Measurements from ENCODE around the gene CD84. TPM values are rescaled to one million over a fixed set of nuclear protein-coding genes. Genes with fewer than 3 reads are reported as not detected.

CD84 gene
- total RNA-seq, 1 experiment from 2014 or later: not detected

DNA sequence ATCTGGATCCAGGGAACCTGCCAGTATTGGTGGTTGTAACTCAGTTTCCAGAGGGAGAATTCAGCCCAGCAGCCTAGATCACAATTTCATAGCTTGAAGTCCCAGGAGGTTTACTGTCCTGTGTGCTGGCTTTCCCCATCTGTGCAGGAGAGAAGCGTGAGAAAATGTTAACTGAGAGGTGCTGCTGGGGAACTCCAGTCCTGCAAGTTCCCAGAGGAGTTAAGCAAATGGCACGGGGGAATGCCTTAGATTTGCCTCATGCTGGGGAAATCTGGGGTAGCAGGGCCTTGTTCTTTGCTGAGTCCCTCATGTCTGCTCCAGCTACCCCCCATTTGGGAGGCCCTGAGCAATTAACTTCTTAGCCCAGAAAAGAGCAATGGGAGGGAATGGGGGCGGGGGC, 31.1 kb downstream of the CD84 start:
- intact Hi-C loops (cut with micrococcal nuclease; ENCODE audit: unreplicated experiment): no loop called here
- H3K9me3 Mint-ChIP-seq (ENCODE audit: unreplicated experiment): no peaks in the 10 kb centered on the region
- Histone ChIP-seq H3K4me1 (0 out of 2 replicates have a peak, but pooled peaks cover 3% of the 10 kb centered on the region), H3K27me3 (replicated peaks; ENCODE audit: control insufficient read depth, insufficient read depth, low read length) (no peaks in the 10 kb centered on the region), H3K36me3 (ENCODE audit: control insufficient read depth, insufficient read depth, low read length) (no peaks in the 10 kb centered on the region), H3K4me3 (ENCODE audit: low read depth, low read length) (no peak overlapping the region), H3K9me3 (no peaks in the 10 kb centered on the region)
- no peak overlapping the region for H3K4me3 Mint-ChIP-seq (ENCODE audit: unreplicated experiment)
- no peak for DNase-seq
- H3K27ac Mint-ChIP-seq (ENCODE audit: unreplicated experiment): no peak overlapping the region
- BruUV-seq (replicated peaks): no TSS peak
- H3K27me3 Mint-ChIP-seq (ENCODE audit: insufficient read depth, unreplicated experiment): no peaks in the 10 kb centered on the region
- CTCF ChIA-PET: no interaction called here
- POLR2A ChIA-PET: no interaction called here
- H3K36me3 Mint-ChIP-seq (ENCODE audit: insufficient read depth, unreplicated experiment): no peaks in the 10 kb centered on the region
- TF ChIP-seq CTCF (IDR thresholded peaks at IDR 0.05; ENCODE audit: insufficient read depth in 1 of 2, low read depth in 1 of 2, low read length in 1 of 2, severe bottlenecking in 1 of 2, unreplicated experiment in 1 of 2): no peak
- no peaks in the 10 kb centered on the region for H3K4me1 Mint-ChIP-seq (ENCODE audit: low read depth, unreplicated experiment)

DNA sequence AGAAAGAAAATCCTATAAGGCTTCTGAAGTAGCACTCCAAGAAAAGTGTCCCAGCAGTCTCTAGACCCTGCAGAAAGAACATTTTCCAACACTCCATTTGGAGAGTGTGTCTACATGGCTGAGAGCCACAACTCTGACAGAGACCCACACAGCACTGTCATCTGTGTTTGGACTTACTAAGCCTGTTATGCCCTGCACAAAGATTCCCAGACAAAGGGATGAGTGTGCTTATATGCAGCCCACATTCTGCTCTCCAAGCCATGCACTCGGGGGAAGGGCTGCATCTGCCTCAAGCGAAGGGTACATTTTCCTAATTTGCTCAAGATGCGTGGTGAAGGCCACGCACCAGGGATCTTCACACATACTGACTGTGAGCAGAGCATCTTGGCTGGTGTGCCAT, 31.9 kb downstream of the CD84 start:
- Histone ChIP-seq H3K4me1 (peaks cover 7% of the 10 kb centered on the region; the same call in 1 of the 2 replicates), H3K27me3 (replicated peaks; ENCODE audit: control insufficient read depth, insufficient read depth, low read length) (no peaks in the 10 kb centered on the region), H3K4me3 (ENCODE audit: low read depth, low read length) (no peak overlapping the region), H3K9me3 (no peaks in the 10 kb centered on the region), H3K36me3 (ENCODE audit: control insufficient read depth, insufficient read depth, low read length) (no peaks in the 10 kb centered on the region)
- peaks cover under 1% of the 10 kb centered on the region for H3K4me1 Mint-ChIP-seq (ENCODE audit: low read depth, unreplicated experiment)
- no peak overlapping the region for H3K4me3 Mint-ChIP-seq (ENCODE audit: unreplicated experiment)
- H3K9me3 Mint-ChIP-seq (ENCODE audit: unreplicated experiment): no peaks in the 10 kb centered on the region
- TF ChIP-seq CTCF (IDR thresholded peaks at IDR 0.05; ENCODE audit: insufficient read depth in 1 of 2, low read depth in 1 of 2, low read length in 1 of 2, severe bottlenecking in 1 of 2, unreplicated experiment in 1 of 2): no peak
- no peak overlapping the region for H3K27ac Mint-ChIP-seq (ENCODE audit: unreplicated experiment)
- BruUV-seq (replicated peaks): no TSS peak
- H3K27me3 Mint-ChIP-seq (ENCODE audit: insufficient read depth, unreplicated experiment): no peaks in the 10 kb centered on the region
- intact Hi-C loops (cut with micrococcal nuclease; ENCODE audit: unreplicated experiment): no loop called here
- CTCF ChIA-PET: no interaction called here
- POLR2A ChIA-PET: no interaction called here
- no peak for DNase-seq
- H3K36me3 Mint-ChIP-seq (ENCODE audit: insufficient read depth, unreplicated experiment): no peaks in the 10 kb centered on the region

GRCh38 chr1:160546942-160547341, 32.4 kb downstream of the CD84 start:
- no peak for DNase-seq
- Mint-ChIP-seq H3K4me1 (ENCODE audit: low read depth, unreplicated experiment) (peaks cover 5% of the 10 kb centered on the region), H3K4me3 (ENCODE audit: unreplicated experiment) (no peak overlapping the region), H3K27me3 (ENCODE audit: insufficient read depth, unreplicated experiment) (no peaks in the 10 kb centered on the region), H3K36me3 (ENCODE audit: insufficient read depth, unreplicated experiment) (no peaks in the 10 kb centered on the region), H3K9me3 (ENCODE audit: unreplicated experiment) (no peaks in the 10 kb centered on the region), H3K27ac (ENCODE audit: unreplicated experiment) (no peak overlapping the region)
- H3K4me3 ChIP-seq (ENCODE audit: low read depth, low read length): no peak overlapping the region
- BruUV-seq (replicated peaks): no TSS peak
- intact Hi-C loops (cut with micrococcal nuclease; ENCODE audit: unreplicated experiment): no loop called here
- no peak for TF ChIP-seq CTCF (IDR thresholded peaks at IDR 0.05; ENCODE audit: insufficient read depth in 1 of 2, low read depth in 1 of 2, low read length in 1 of 2, severe bottlenecking in 1 of 2, unreplicated experiment in 1 of 2)
- no peaks in the 10 kb centered on the region for H3K36me3 ChIP-seq (ENCODE audit: control insufficient read depth, insufficient read depth, low read length)
- no peaks in the 10 kb centered on the region for H3K9me3 ChIP-seq
- H3K4me1 ChIP-seq: peaks cover 12% of the 10 kb centered on the region; the same call in 1 of the 2 replicates
- ChIA-PET POLR2A (no interaction called here), CTCF (no interaction called here)
- H3K27me3 ChIP-seq (replicated peaks; ENCODE audit: control insufficient read depth, insufficient read depth, low read length): no peaks in the 10 kb centered on the region

Data from Caco-2 (cell line).